K562 (cell line): ENCODE results near the gene LPIN2. TPM values are rescaled to one million over a fixed set of nuclear protein-coding genes. Genes with fewer than 3 reads are reported as not detected.
A peak's percentile ranks its signal among the peaks of the same experiment; 100 is the strongest.

ENCODE experiments used
- ATAC-seq: fragments of 200-7000 bp; cut with Tn5 transposase; 3 replicates; pipeline ENCODE4 v1.9.1; 2020; ENCODE audit warnings: moderate library complexity
- BruUV-seq: library from RNA; stranded (reverse); fragments of 400-500 nt; replicated peaks from 2 replicates; lab custom pipeline; 2021; lab: Mats Ljungman, UMichigan
- CTCF ChIA-PET: fragments of 300-600 bp; formaldehyde crosslinking; extraction: SDS; loops from one replicate; lab custom pipeline; 2021; ENCODE audit warnings: low intra/inter-chr PET ratio; lab: Yijun Ruan, JAX
- POLR2A ChIA-PET: fragments of 300-600, 350-650 bp; sonication (Branson Sonifier 250); formaldehyde crosslinking; extraction: SDS; loops from one replicate; lab custom pipeline; 2021; ENCODE audit warnings: antibody characterized with exemption, inconsistent platforms; lab: Yijun Ruan, JAX
- DNase-seq, 4 experiments: peaks; one replicate each; pipeline versions ENCODE4 v3.0.0 to v3.0.0-alpha.2; 2011 to 2018; ENCODE audit warnings: low spot score in 3 of 4, mixed read lengths in 3 of 4; ENCODE audit errors: extremely low read depth in 1 of 4
- FAIRE-seq: peaks from 2 replicates; lab custom pipeline; 2011; peaks lifted over from hg19 to GRCh38; lab: Jason Lieb, UNC
- H2AFZ ChIP-seq: 2 replicates; pipeline ENCODE4 v1.6.0; 2011; ENCODE audit warnings: low read depth, low read length, control low read depth, inconsistent platforms
- H3K27ac ChIP-seq: fragments of 200-600 bp; 3 replicates; pipeline ENCODE4 v1.8.0; 2011; ENCODE audit warnings: low read depth, mild to moderate bottlenecking, control low read depth, inconsistent platforms, low read length, moderate library complexity, mixed read lengths; ENCODE audit errors: extremely low read depth
- H3K27me3 ChIP-seq, 2 experiments: fragments of 300-600 bp in 1 of 2; 2 replicates in 1 of 2; 3 replicates in 1 of 2; pipeline versions ENCODE4 v1.6.0 to v1.8.0; 2011; ENCODE audit warnings: inconsistent platforms in 2 of 2, low read length in 2 of 2, mild to moderate bottlenecking in 1 of 2, mixed read lengths in 1 of 2, moderate library complexity in 1 of 2; ENCODE audit not compliant: control insufficient read depth in 2 of 2, insufficient read depth in 2 of 2
- H3K36me3 ChIP-seq: fragments of 300-600 bp; 3 replicates; pipeline ENCODE4 v1.8.0; 2011; ENCODE audit warnings: mild to moderate bottlenecking, low read length, inconsistent platforms; ENCODE audit not compliant: control insufficient read depth, insufficient read depth
- H3K4me1 ChIP-seq, 2 experiments: fragments of 200-600 bp in 1 of 2; replicated peaks in 1 of 2; 2 replicates in 1 of 2; 3 replicates in 1 of 2; pipeline versions ENCODE4 v1.5.1 to v1.8.0; 2011; ENCODE audit warnings: inconsistent platforms in 2 of 2, low read length in 2 of 2, mild to moderate bottlenecking in 1 of 2, mixed read lengths in 1 of 2, moderate library complexity in 1 of 2; ENCODE audit not compliant: control insufficient read depth in 2 of 2, insufficient read depth in 2 of 2
- H3K4me2 ChIP-seq: 2 replicates; pipeline ENCODE4 v1.6.1; 2011; ENCODE audit warnings: low read length, control low read depth, inconsistent platforms, mixed read lengths; ENCODE audit not compliant: insufficient read depth
- H3K4me3 ChIP-seq: fragments of 200-600 bp; sonication (generic), shearing (Covaris generic); 2 replicates; pipeline ENCODE4 v1.5.1; 2016; ENCODE audit warnings: control low read depth, inconsistent platforms
- H3K79me2 ChIP-seq: fragments of 200-600 bp; 3 replicates; pipeline ENCODE4 v1.8.0; 2011; ENCODE audit warnings: low read length, inconsistent platforms; ENCODE audit not compliant: control insufficient read depth, insufficient read depth
- H3K9ac ChIP-seq, 2 experiments: 2 replicates each; pipeline versions ENCODE4 v1.6.0 to v1.6.1; 2011; ENCODE audit warnings: low read depth in 2 of 2, low read length in 2 of 2, control low read depth in 1 of 2, inconsistent platforms in 1 of 2, mild to moderate bottlenecking in 1 of 2, mixed read lengths in 1 of 2; ENCODE audit not compliant: insufficient read depth in 1 of 2
- H3K9me1 ChIP-seq: one replicate; pipeline ENCODE4 v1.6.0; 2011; ENCODE audit warnings: inconsistent platforms, mild to moderate bottlenecking, low read length, moderate library complexity; ENCODE audit not compliant: control insufficient read depth, insufficient read depth
- H3K9me3 ChIP-seq: replicated peaks from 2 replicates; pipeline ENCODE4 v1.5.1; 2011; ENCODE audit warnings: low read depth, low read length, inconsistent platforms; ENCODE audit not compliant: control insufficient read depth, insufficient read depth
- H4K20me1 ChIP-seq: replicated peaks from 2 replicates; pipeline ENCODE4 v1.6.1; 2011; ENCODE audit warnings: low read length, inconsistent platforms, mixed read lengths; ENCODE audit not compliant: control insufficient read depth, insufficient read depth
- ARID1B ChIP-seq: fragments of 450-650 bp; IDR thresholded peaks from 2 replicates; pipeline ENCODE4 v1.6.1; 2016; ENCODE audit warnings: antibody characterized with exemption, mild to moderate bottlenecking, inconsistent platforms
- CBFA2T2 ChIP-seq: fragments of 450-650 bp; conservative IDR thresholded peaks from 2 replicates; pipeline ENCODE4 v1.6.1; 2017; ENCODE audit warnings: mild to moderate bottlenecking
- CBFA2T3 ChIP-seq: fragments of 450-650 bp; IDR thresholded peaks from 2 replicates; pipeline ENCODE4 v1.6.1; 2017
- CEBPG ChIP-seq, 3 experiments: fragments of 200-800 bp in 1 of 3; sonication (Bioruptor generic) in 1 of 3; sonication (generic) in 1 of 3; formaldehyde crosslinking in 1 of 3; IDR thresholded peaks in 2 of 3; conservative IDR thresholded peaks in 1 of 3; 2 replicates each; pipeline versions ENCODE4 v1.6.1 to v1.8.0; 2016 to 2022; ENCODE audit warnings: missing compliant biosample characterization in 2 of 3, missing genetic modification characterization in 2 of 3, mild to moderate bottlenecking in 1 of 3, missing genetic modification reagents in 1 of 3
- ETV1 ChIP-seq: fragments of 450-650 bp; conservative IDR thresholded peaks from 2 replicates; pipeline ENCODE4 v1.6.1; 2016; ENCODE audit warnings: missing genetic modification characterization, control low read depth, low read depth, missing compliant biosample characterization
- HMBOX1 ChIP-seq: sonication (generic); IDR thresholded peaks from 2 replicates; pipeline ENCODE4 v1.6.1; 2016
- HNRNPL ChIP-seq: fragments of 200-400 bp; formaldehyde crosslinking; IDR thresholded peaks from 2 replicates; pipeline ENCODE4 v1.6.1; 2017; ENCODE audit warnings: low read depth, mild to moderate bottlenecking, low read length
- MEIS2 ChIP-seq: fragments of 450-650 bp; IDR thresholded peaks from 2 replicates; pipeline ENCODE4 v1.6.1; 2014; ENCODE audit warnings: mild to moderate bottlenecking; ENCODE audit not compliant: partially characterized antibody
- PKNOX1 ChIP-seq: fragments of 450-650 bp; IDR thresholded peaks from 2 replicates; pipeline ENCODE4 v1.6.1; 2016
- PML ChIP-seq: IDR thresholded peaks from 2 replicates; pipeline ENCODE4 v1.6.1; 2012; ENCODE audit warnings: low read length, inconsistent platforms
- SMARCE1 ChIP-seq: fragments of 450-650 bp; IDR thresholded peaks from 2 replicates; pipeline ENCODE4 v1.7.1; 2016; ENCODE audit warnings: mild to moderate bottlenecking
- STAT6 ChIP-seq: sonication (generic); formaldehyde crosslinking; IDR thresholded peaks from 2 replicates; pipeline ENCODE4 v1.8.1; 2023; ENCODE audit warnings: mild to moderate bottlenecking, missing genetic modification reagents
- TEAD4 ChIP-seq, 2 experiments: sonication (generic) in 1 of 2; formaldehyde crosslinking in 1 of 2; IDR thresholded peaks; 2 replicates each; pipeline versions ENCODE4 v1.6.1 to v1.8.0; 2012 to 2022; ENCODE audit warnings: borderline replicate concordance in 1 of 2, inconsistent platforms in 1 of 2, low read length in 1 of 2, mild to moderate bottlenecking in 1 of 2, missing genetic modification reagents in 1 of 2
- ZNF707 ChIP-seq: fragments of 250-450 bp; sonication (Bioruptor Pico); conservative IDR thresholded peaks from 2 replicates; pipeline ENCODE4 v1.8.0; 2022; ENCODE audit warnings: inconsistent platforms, mild to moderate bottlenecking, moderate library complexity
- WGBS: fragments of 100-300 bp; shearing (Covaris generic); methylation state at CpG from one replicate; pipeline ENCODE4 v1.1.6; 2016; ENCODE audit warnings: low coverage, mixed read lengths; ENCODE audit not compliant: insufficient coverage; ENCODE audit errors: missing lambda C conversion rate; 5-methylcytosine and 5-hydroxymethylcytosine counted together
- in situ Hi-C: fragments of 300-500 bp; cut with MboI; formaldehyde crosslinking; loops from 4 replicates; pipeline ENCODE4 v1.15.0; 2018; ENCODE audit warnings: inconsistent platforms, mixed read lengths
- intact Hi-C: fragments of 100-400 bp; cut with micrococcal nuclease; formaldehyde crosslinking; loops from 2 replicates; pipeline ENCODE4 v1.14.2; 2022
- polyA plus RNA-seq, 8 experiments: library from polyadenylated mRNA; depleted of rRNA in 4 of 8; stranded (reverse) in 5 of 8; unstranded in 3 of 8; fragments of >200 nt; fragmentation: Nextera tagmentation in 2 of 8; fragmentation: Illumina TruSeq in 1 of 8; extraction: Ambion mirVana in 2 of 8; extraction: Trizol in 1 of 8; gene quantifications; 2 replicates each; pipeline versions ENCODE4 v1.2.1 to v1.2.3, GENCODE V29; 2011 to 2014; ENCODE audit warnings: inconsistent platforms in 1 of 8, missing spikeins in 1 of 8
- total RNA-seq, 7 experiments: library from RNA; depleted of rRNA in 6 of 7; stranded (reverse); fragments of >200 nt in 6 of 7; fragmentation: Illumina TruSeq in 2 of 7; extraction: Trizol in 2 of 7; gene quantifications; 2 replicates each; pipeline versions ENCODE4 v1.2.1 to v1.2.3, GENCODE V29; 2011 to 2021; ENCODE audit warnings: low replicate concordance in 1 of 7

The LPIN2 gene
- total and polyA plus RNA-seq, 9 of the 15 experiments (the other 6 are each of a cell fraction or from before 2014, with no cell fraction given): 5.2 to 34.8 (median 24.6) TPM

- H3K9me1 ChIP-seq: no peaks in the 10 kb centered on the region
- H3K4me3 ChIP-seq: no peak overlapping the region
- FAIRE-seq (no peak), DNase-seq (no peak), ATAC-seq (no peak)
- peaks cover 87% of the 10 kb centered on the region for H3K79me2 ChIP-seq
- H2AFZ ChIP-seq: no peak overlapping the region
- in situ Hi-C loops: no loop called here
- no TSS peak for BruUV-seq
- CTCF ChIA-PET: no interaction called here
- TF ChIP-seq MEIS2 (peak; percentile 4), CBFA2T3 (peak; percentile 25; the same call in 1 of the 2 replicates), ETV1 (peak; percentile 36; the same call in 1 of the 2 replicates), SMARCE1 (peak; percentile 24; the same call in 1 of the 2 replicates), CEBPG (CRISPR knock-in tag; IDR thresholded peaks at IDR 0.05) (no peak), CEBPG (tag; conservative IDR thresholded peaks at IDR 0.05 in 1 of 2, IDR thresholded peaks at IDR 0.05 in 1 of 2) (peak in 1 of 2 experiments; percentile 44; a peak in 1 of 4 replicates), PKNOX1 (peak; percentile 11; the same call in 1 of the 2 replicates), STAT6 (CRISPR knock-in tag) (no peak), HNRNPL (no peak), CBFA2T2 (0 out of 2 replicates have a peak, but pooled peaks have one; percentile 9), ARID1B (peak; percentile 40; the same call in 1 of the 2 replicates), TEAD4 (IDR thresholded peaks at IDR 0.05; ENCODE audit: low read length) (peak; percentile 35; the same call in 1 of the 2 replicates), TEAD4 (CRISPR knock-in tag; IDR thresholded peaks at IDR 0.05; ENCODE audit: borderline replicate concordance) (no peak), PML (0 out of 2 replicates have a peak, but pooled peaks have one; percentile 30), HMBOX1 (peak; percentile 86), ZNF707 (CRISPR knock-in tag) (no peak)
- H3K4me2 ChIP-seq: no peak overlapping the region
- intact Hi-C loops: no loop called here
- WGBS: 29% methylated on average over 3 of the region's 3 CpGs
- H3K9ac ChIP-seq: no peak overlapping the region
- H3K9me3 ChIP-seq: no peaks in the 10 kb centered on the region
- no peaks in the 10 kb centered on the region; the same call in 1 of the 3 replicates for H3K36me3 ChIP-seq
- H4K20me1 ChIP-seq: peaks cover 19% of the 10 kb centered on the region
- H3K27me3 ChIP-seq: no peaks in the 10 kb centered on the region
- POLR2A ChIA-PET: interaction anchor here (1.3 kb wide), 1 partner anchor 15 kb away, joined by 6 read pairs; no protein-coding TSS in a partner anchor
- H3K27ac ChIP-seq: no peak overlapping the region
- peaks cover 0 to 22% of the 10 kb centered on the region in 2 experiments; a peak in 4 of 5 replicates for H3K4me1 ChIP-seq
Measured at GRCh38 chr18:2969695-2970094, 43.2 kb downstream of the LPIN2 start.
